A549 treated with AZD9567 at 1 μM for 4 hours (cell line): ENCODE measurements around the gene HMHB1. TPM values are rescaled to one million over a fixed set of nuclear protein-coding genes. Genes with fewer than 3 reads are reported as not detected.

Experiments used
- total RNA-seq: library from RNA; stranded (reverse); fragments of 200-300 nt; extraction: Qiagen RNA extraction; gene quantifications from 5 replicates; pipeline ENCODE4 v1.2.3, GENCODE V29; 2022; ENCODE audit not compliant: insufficient read depth

Gene HMHB1
- total RNA-seq: not detected in 5 replicates

GRCh38 chr5:143812085-143812705 is at the start of gene HMHB1:
Gene HMHB1 (plus strand): TSS chr5:143812161.

